ENCODE measurements around the gene GSTM4.
"Not testable (repeated sequence)": the region's sequence is repeated elsewhere in the genome, so short reads cannot be mapped to it uniquely, and the experiment has no call there.

GRCh38 chr1:109685890-109686289 is 30.0 kb downstream of the GSTM4 start:
- not testable (repeated sequence) for TF ChIP-seq CTCF, POLR2A (IDR thresholded peaks at IDR 0.05)

All from stomach (tissue), 4 donors.